WTC11 (cell line): Measurements from ENCODE around the gene DTD1. TPM values are rescaled to one million over a fixed set of nuclear protein-coding genes. Genes with fewer than 3 reads are reported as not detected.

ENCODE experiments used
- ATAC-seq: fragments of 200-7000 bp; cut with Tn5 transposase; 2 replicates; pipeline ENCODE4 v1.10.0; 2021; ENCODE audit warnings: mild to moderate bottlenecking, moderate library complexity
- CTCF ChIA-PET: fragments of 300-600 bp; sonication (Branson Sonifier 250); formaldehyde crosslinking; loops from one replicate; lab custom pipeline; 2021; ENCODE audit warnings: antibody characterized with exemption; lab: Charles Lee
- POLR2A ChIA-PET: fragments of 350-600 bp; sonication (Branson Sonifier 250); formaldehyde crosslinking; loops from one replicate; lab custom pipeline; 2021; ENCODE audit warnings: antibody characterized with exemption; lab: Charles Lee
- DNase-seq: peaks from one replicate; pipeline ENCODE4 v3.0.0; 2021; ENCODE audit warnings: low spot score
- H3K27ac Mint-ChIP-seq: 2 replicates; pipeline ENCODE4 v1.8.0; 2021; ENCODE audit warnings: mixed read lengths
- H3K27me3 Mint-ChIP-seq: 2 replicates; pipeline ENCODE4 v1.8.0; 2021; ENCODE audit warnings: low read depth, mild to moderate bottlenecking, moderate library complexity, mixed read lengths
- H3K36me3 Mint-ChIP-seq: 2 replicates; pipeline ENCODE4 v1.8.0; 2021; ENCODE audit warnings: mixed read lengths
- H3K4me1 Mint-ChIP-seq: 2 replicates; pipeline ENCODE4 v1.8.0; 2022; ENCODE audit warnings: mixed read lengths
- H3K4me3 Mint-ChIP-seq: 2 replicates; pipeline ENCODE4 v1.8.0; 2021; ENCODE audit warnings: mild to moderate bottlenecking, moderate library complexity, mixed read lengths
- H3K9me3 Mint-ChIP-seq: 2 replicates; pipeline ENCODE4 v1.8.0; 2021; ENCODE audit warnings: mixed read lengths
- EMX1 ChIP-seq: fragments of 250-450 bp; sonication (Bioruptor Pico); IDR thresholded peaks from 2 replicates; pipeline ENCODE4 v1.8.0; 2021; ENCODE audit warnings: mild to moderate bottlenecking
- GTF2I ChIP-seq: fragments of 250-450 bp; sonication (Bioruptor Pico); conservative IDR thresholded peaks from 2 replicates; pipeline ENCODE4 v1.4.0; 2021; ENCODE audit warnings: mild to moderate bottlenecking
- JAZF1 ChIP-seq: fragments of 250-450 bp; sonication (Bioruptor Pico); IDR thresholded peaks from 2 replicates; pipeline ENCODE4 v1.9.0; 2021; ENCODE audit warnings: moderate library complexity, mild to moderate bottlenecking, inconsistent platforms
- JUN ChIP-seq: sonication (generic); formaldehyde crosslinking; IDR thresholded peaks from 2 replicates; pipeline ENCODE4 v1.8.0; 2023; ENCODE audit warnings: mild to moderate bottlenecking, missing genetic modification reagents
- NFATC4 ChIP-seq: fragments of 250-450 bp; sonication (Bioruptor Pico); IDR thresholded peaks from 2 replicates; pipeline ENCODE4 v1.9.0; 2021; ENCODE audit warnings: mild to moderate bottlenecking
- NFE2L1 ChIP-seq: sonication (generic); formaldehyde crosslinking; IDR thresholded peaks from 2 replicates; pipeline ENCODE4 v1.8.1; 2023; ENCODE audit warnings: missing genetic modification reagents
- NFYB ChIP-seq: sonication (generic); formaldehyde crosslinking; conservative IDR thresholded peaks from 2 replicates; pipeline ENCODE4 v1.8.0; 2022; ENCODE audit warnings: low read depth, missing genetic modification reagents
- OVOL2 ChIP-seq: fragments of 250-450 bp; sonication (Bioruptor Pico); IDR thresholded peaks from 2 replicates; pipeline ENCODE4 v1.9.0; 2021; ENCODE audit warnings: mild to moderate bottlenecking, borderline replicate concordance
- PRRX2 ChIP-seq: fragments of 250-450 bp; sonication (Bioruptor Pico); IDR thresholded peaks from 2 replicates; pipeline ENCODE4 v1.8.0; 2021; ENCODE audit warnings: mild to moderate bottlenecking
- RELA ChIP-seq: sonication (generic); formaldehyde crosslinking; IDR thresholded peaks from 2 replicates; pipeline ENCODE4 v1.8.1; 2022; ENCODE audit warnings: missing genetic modification reagents, mild to moderate bottlenecking, borderline replicate concordance
- SP1 ChIP-seq: sonication (generic); formaldehyde crosslinking; conservative IDR thresholded peaks from 2 replicates; pipeline ENCODE4 v1.8.1; 2022; ENCODE audit warnings: missing genetic modification reagents
- STAT6 ChIP-seq: sonication (generic); formaldehyde crosslinking; conservative IDR thresholded peaks from 2 replicates; pipeline ENCODE4 v1.8.1; 2023; ENCODE audit warnings: mild to moderate bottlenecking, low read depth, missing genetic modification reagents, moderate library complexity
- TEAD4 ChIP-seq: sonication (generic); formaldehyde crosslinking; IDR thresholded peaks from 2 replicates; pipeline ENCODE4 v1.8.0; 2022; ENCODE audit warnings: mild to moderate bottlenecking, missing genetic modification reagents
- ZMAT4 ChIP-seq: fragments of 250-450 bp; sonication (Bioruptor Pico); IDR thresholded peaks from 2 replicates; pipeline ENCODE4 v1.9.0; 2021; ENCODE audit warnings: mild to moderate bottlenecking
- ZNF121 ChIP-seq: sonication (generic); formaldehyde crosslinking; IDR thresholded peaks from 2 replicates; pipeline ENCODE4 v1.8.0; 2023; ENCODE audit warnings: missing genetic modification reagents
- ZNF396 ChIP-seq: fragments of 250-450 bp; sonication (Bioruptor Pico); IDR thresholded peaks from 2 replicates; pipeline ENCODE4 v1.8.0; 2021; ENCODE audit warnings: mild to moderate bottlenecking, moderate library complexity, borderline replicate concordance
- total RNA-seq: library from RNA; stranded (reverse); gene quantifications from 3 replicates; pipeline ENCODE4 v1.2.3, GENCODE V29; 2021
- TF ChIP-seq, protein P1 (sequence below): sonication (generic); formaldehyde crosslinking; IDR thresholded peaks from 2 replicates; pipeline ENCODE4 v1.8.1; 2023; ENCODE audit warnings: mild to moderate bottlenecking, missing genetic modification reagents
- TF ChIP-seq, protein P2 (sequence below): sonication (generic); formaldehyde crosslinking; conservative IDR thresholded peaks from 2 replicates; pipeline ENCODE4 v1.8.1; 2022; ENCODE audit warnings: mild to moderate bottlenecking, missing genetic modification reagents
- TF ChIP-seq, protein P3 (sequence below): sonication (generic); formaldehyde crosslinking; IDR thresholded peaks from 2 replicates; pipeline ENCODE4 v1.8.0; 2023; ENCODE audit warnings: missing genetic modification reagents, mild to moderate bottlenecking, borderline replicate concordance
- TF ChIP-seq, protein P4 (sequence below): sonication (generic); formaldehyde crosslinking; IDR thresholded peaks from 2 replicates; pipeline ENCODE4 v1.8.1; 2023; ENCODE audit warnings: mild to moderate bottlenecking, moderate library complexity, missing genetic modification reagents
- TF ChIP-seq, protein P5 (sequence below): sonication (generic); formaldehyde crosslinking; IDR thresholded peaks from 2 replicates; pipeline ENCODE4 v1.8.1; 2023; ENCODE audit warnings: mild to moderate bottlenecking, missing genetic modification reagents, moderate library complexity

The DTD1 gene
- total RNA-seq, 1 experiment from 2014 or later, result 71.1 TPM

DNA sequence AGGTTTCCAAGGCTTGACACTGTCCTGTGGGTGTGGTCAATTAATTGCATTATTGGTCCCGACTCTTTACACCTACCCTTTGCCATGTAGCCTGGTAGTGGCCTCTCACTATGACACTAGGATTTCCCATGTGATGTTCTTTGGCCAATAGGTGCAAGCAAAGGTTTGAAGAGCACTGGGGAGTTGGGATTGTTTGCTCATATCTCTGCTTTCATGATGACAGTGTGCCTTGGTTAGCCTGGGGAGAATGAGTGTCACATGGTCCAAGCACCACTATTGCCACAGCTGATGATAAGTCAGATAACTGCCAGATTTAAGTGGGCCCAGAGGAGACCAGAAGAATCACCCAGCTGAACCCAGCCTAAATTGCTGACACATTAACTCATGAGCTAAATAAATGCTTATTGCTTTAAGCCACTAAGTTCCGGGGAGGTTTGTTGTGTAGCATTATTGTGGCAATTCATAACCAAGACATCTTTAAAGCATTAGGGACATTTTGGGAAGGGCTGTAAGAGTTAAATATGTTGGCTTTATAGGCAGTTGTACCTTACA, 208.5 kb downstream of the DTD1 start (continued):
- TF ChIP-seq, protein P1, sequence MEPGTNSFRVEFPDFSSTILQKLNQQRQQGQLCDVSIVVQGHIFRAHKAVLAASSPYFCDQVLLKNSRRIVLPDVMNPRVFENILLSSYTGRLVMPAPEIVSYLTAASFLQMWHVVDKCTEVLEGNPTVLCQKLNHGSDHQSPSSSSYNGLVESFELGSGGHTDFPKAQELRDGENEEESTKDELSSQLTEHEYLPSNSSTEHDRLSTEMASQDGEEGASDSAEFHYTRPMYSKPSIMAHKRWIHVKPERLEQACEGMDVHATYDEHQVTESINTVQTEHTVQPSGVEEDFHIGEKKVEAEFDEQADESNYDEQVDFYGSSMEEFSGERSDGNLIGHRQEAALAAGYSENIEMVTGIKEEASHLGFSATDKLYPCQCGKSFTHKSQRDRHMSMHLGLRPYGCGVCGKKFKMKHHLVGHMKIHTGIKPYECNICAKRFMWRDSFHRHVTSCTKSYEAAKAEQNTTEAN (CRISPR knock-in tag), result no peak
- TF ChIP-seq SP1 (CRISPR knock-in tag), result no peak
- no peak for TF ChIP-seq EMX1 (CRISPR knock-in tag)
- TF ChIP-seq JUN (CRISPR knock-in tag), result no peak
- TF ChIP-seq OVOL2 (CRISPR knock-in tag), result no peak

GRCh38 chr20:18801516-18801915, 213.7 kb downstream of the DTD1 start:
- CTCF ChIA-PET, result interaction anchor here (1.2 kb wide), 1 partner anchor 169 kb away, joined by 3 read pairs; no protein-coding TSS in a partner anchor
- Mint-ChIP-seq H3K27ac (no peak overlapping the region), H3K36me3 (no peaks in the 10 kb centered on the region), H3K4me1 (no peaks in the 10 kb centered on the region), H3K9me3 (peaks cover 4% of the 10 kb centered on the region; the same call in 1 of the 2 replicates), H3K27me3 (peaks cover 11% of the 10 kb centered on the region), H3K4me3 (no peak overlapping the region)
- no peak for TF ChIP-seq NFE2L1 (CRISPR knock-in tag)
- TF ChIP-seq, protein P2, sequence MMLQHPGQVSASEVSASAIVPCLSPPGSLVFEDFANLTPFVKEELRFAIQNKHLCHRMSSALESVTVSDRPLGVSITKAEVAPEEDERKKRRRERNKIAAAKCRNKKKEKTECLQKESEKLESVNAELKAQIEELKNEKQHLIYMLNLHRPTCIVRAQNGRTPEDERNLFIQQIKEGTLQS, result no peak
- no peak for TF ChIP-seq NFYB
- no peak for TF ChIP-seq JAZF1 (CRISPR knock-in tag)
- TF ChIP-seq, protein P3, sequence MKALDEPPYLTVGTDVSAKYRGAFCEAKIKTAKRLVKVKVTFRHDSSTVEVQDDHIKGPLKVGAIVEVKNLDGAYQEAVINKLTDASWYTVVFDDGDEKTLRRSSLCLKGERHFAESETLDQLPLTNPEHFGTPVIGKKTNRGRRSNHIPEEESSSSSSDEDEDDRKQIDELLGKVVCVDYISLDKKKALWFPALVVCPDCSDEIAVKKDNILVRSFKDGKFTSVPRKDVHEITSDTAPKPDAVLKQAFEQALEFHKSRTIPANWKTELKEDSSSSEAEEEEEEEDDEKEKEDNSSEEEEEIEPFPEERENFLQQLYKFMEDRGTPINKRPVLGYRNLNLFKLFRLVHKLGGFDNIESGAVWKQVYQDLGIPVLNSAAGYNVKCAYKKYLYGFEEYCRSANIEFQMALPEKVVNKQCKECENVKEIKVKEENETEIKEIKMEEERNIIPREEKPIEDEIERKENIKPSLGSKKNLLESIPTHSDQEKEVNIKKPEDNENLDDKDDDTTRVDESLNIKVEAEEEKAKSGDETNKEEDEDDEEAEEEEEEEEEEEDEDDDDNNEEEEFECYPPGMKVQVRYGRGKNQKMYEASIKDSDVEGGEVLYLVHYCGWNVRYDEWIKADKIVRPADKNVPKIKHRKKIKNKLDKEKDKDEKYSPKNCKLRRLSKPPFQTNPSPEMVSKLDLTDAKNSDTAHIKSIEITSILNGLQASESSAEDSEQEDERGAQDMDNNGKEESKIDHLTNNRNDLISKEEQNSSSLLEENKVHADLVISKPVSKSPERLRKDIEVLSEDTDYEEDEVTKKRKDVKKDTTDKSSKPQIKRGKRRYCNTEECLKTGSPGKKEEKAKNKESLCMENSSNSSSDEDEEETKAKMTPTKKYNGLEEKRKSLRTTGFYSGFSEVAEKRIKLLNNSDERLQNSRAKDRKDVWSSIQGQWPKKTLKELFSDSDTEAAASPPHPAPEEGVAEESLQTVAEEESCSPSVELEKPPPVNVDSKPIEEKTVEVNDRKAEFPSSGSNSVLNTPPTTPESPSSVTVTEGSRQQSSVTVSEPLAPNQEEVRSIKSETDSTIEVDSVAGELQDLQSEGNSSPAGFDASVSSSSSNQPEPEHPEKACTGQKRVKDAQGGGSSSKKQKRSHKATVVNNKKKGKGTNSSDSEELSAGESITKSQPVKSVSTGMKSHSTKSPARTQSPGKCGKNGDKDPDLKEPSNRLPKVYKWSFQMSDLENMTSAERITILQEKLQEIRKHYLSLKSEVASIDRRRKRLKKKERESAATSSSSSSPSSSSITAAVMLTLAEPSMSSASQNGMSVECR (CRISPR knock-in tag), result no peak
- no peak for TF ChIP-seq NFATC4 (CRISPR knock-in tag)
- TF ChIP-seq, protein P4, sequence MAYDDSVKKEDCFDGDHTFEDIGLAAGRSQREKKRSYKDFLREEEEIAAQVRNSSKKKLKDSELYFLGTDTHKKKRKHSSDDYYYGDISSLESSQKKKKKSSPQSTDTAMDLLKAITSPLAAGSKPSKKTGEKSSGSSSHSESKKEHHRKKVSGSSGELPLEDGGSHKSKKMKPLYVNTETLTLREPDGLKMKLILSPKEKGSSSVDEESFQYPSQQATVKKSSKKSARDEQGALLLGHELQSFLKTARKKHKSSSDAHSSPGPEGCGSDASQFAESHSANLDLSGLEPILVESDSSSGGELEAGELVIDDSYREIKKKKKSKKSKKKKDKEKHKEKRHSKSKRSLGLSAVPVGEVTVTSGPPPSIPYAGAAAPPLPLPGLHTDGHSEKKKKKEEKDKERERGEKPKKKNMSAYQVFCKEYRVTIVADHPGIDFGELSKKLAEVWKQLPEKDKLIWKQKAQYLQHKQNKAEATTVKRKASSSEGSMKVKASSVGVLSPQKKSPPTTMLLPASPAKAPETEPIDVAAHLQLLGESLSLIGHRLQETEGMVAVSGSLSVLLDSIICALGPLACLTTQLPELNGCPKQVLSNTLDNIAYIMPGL, result no peak
- TF ChIP-seq PRRX2 (CRISPR knock-in tag), result no peak
- TF ChIP-seq TEAD4 (CRISPR knock-in tag), result no peak
- POLR2A ChIA-PET, result no interaction called here
- DNase-seq (no peak), ATAC-seq (no peak)

- Mint-ChIP-seq H3K27me3 (peaks cover 11% of the 10 kb centered on the region), H3K4me1 (no peaks in the 10 kb centered on the region), H3K9me3 (0 out of 2 replicates have a peak, but pooled peaks cover 4% of the 10 kb centered on the region), H3K27ac (no peak overlapping the region), H3K4me3 (no peak overlapping the region), H3K36me3 (no peaks in the 10 kb centered on the region)
- ChIA-PET CTCF (interaction anchor here (1.2 kb wide), 1 partner anchor 170 kb away, joined by 3 read pairs; no protein-coding TSS in a partner anchor), POLR2A (no interaction called here)
- ATAC-seq (no peak), DNase-seq (no peak)
- TF ChIP-seq ZNF121 (CRISPR knock-in tag), result no peak
- no peak for TF ChIP-seq ZMAT4
- TF ChIP-seq, protein P5, sequence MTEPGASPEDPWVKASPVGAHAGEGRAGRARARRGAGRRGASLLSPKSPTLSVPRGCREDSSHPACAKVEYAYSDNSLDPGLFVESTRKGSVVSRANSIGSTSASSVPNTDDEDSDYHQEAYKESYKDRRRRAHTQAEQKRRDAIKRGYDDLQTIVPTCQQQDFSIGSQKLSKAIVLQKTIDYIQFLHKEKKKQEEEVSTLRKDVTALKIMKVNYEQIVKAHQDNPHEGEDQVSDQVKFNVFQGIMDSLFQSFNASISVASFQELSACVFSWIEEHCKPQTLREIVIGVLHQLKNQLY (CRISPR knock-in tag), result no peak
- no peak for TF ChIP-seq STAT6 (CRISPR knock-in tag)
- TF ChIP-seq ZNF396, result no peak
- TF ChIP-seq OVOL2 (CRISPR knock-in tag), result no peak
- no peak for TF ChIP-seq GTF2I (CRISPR knock-in tag)
- TF ChIP-seq RELA, result no peak
Measured at GRCh38 chr20:18802012-18802634, 214.3 kb downstream of the DTD1 start.
